K562 (cell line): Measurements from ENCODE around the gene MRPL41. TPM values are rescaled to one million over a fixed set of nuclear protein-coding genes. Genes with fewer than 3 reads are reported as not detected.
"Not testable (repeated sequence)": the region's sequence is repeated elsewhere in the genome, so short reads cannot be mapped to it uniquely, and the experiment has no call there.

ENCODE experiments used
- ATAC-seq: fragments of 200-7000 bp; cut with Tn5 transposase; 3 replicates; pipeline ENCODE4 v1.9.1; 2020; ENCODE audit warnings: moderate library complexity
- BruUV-seq: library from RNA; stranded (reverse); fragments of 400-500 nt; replicated peaks from 2 replicates; lab custom pipeline; 2021; lab: Mats Ljungman, UMichigan
- CTCF ChIA-PET: fragments of 300-600 bp; formaldehyde crosslinking; extraction: SDS; loops from one replicate; lab custom pipeline; 2021; ENCODE audit warnings: low intra/inter-chr PET ratio; lab: Yijun Ruan, JAX
- POLR2A ChIA-PET: fragments of 300-600, 350-650 bp; sonication (Branson Sonifier 250); formaldehyde crosslinking; extraction: SDS; loops from one replicate; lab custom pipeline; 2021; ENCODE audit warnings: antibody characterized with exemption, inconsistent platforms; lab: Yijun Ruan, JAX
- DNase-seq, 4 experiments: peaks; one replicate each; pipeline versions ENCODE4 v3.0.0 to v3.0.0-alpha.2; 2011 to 2018; ENCODE audit warnings: low spot score in 3 of 4, mixed read lengths in 3 of 4; ENCODE audit errors: extremely low read depth in 1 of 4
- FAIRE-seq: peaks from 2 replicates; lab custom pipeline; 2011; peaks lifted over from hg19 to GRCh38; lab: Jason Lieb, UNC
- H2AFZ ChIP-seq: 2 replicates; pipeline ENCODE4 v1.6.0; 2011; ENCODE audit warnings: low read depth, low read length, control low read depth, inconsistent platforms
- H3K27ac ChIP-seq: fragments of 200-600 bp; 3 replicates; pipeline ENCODE4 v1.8.0; 2011; ENCODE audit warnings: low read depth, mild to moderate bottlenecking, control low read depth, inconsistent platforms, low read length, moderate library complexity, mixed read lengths; ENCODE audit errors: extremely low read depth
- H3K27me3 ChIP-seq, 2 experiments: fragments of 300-600 bp in 1 of 2; 2 replicates in 1 of 2; 3 replicates in 1 of 2; pipeline versions ENCODE4 v1.6.0 to v1.8.0; 2011; ENCODE audit warnings: inconsistent platforms in 2 of 2, low read length in 2 of 2, mild to moderate bottlenecking in 1 of 2, mixed read lengths in 1 of 2, moderate library complexity in 1 of 2; ENCODE audit not compliant: control insufficient read depth in 2 of 2, insufficient read depth in 2 of 2
- H3K36me3 ChIP-seq: fragments of 300-600 bp; 3 replicates; pipeline ENCODE4 v1.8.0; 2011; ENCODE audit warnings: mild to moderate bottlenecking, low read length, inconsistent platforms; ENCODE audit not compliant: control insufficient read depth, insufficient read depth
- H3K4me1 ChIP-seq, 2 experiments: fragments of 200-600 bp in 1 of 2; replicated peaks in 1 of 2; 2 replicates in 1 of 2; 3 replicates in 1 of 2; pipeline versions ENCODE4 v1.5.1 to v1.8.0; 2011; ENCODE audit warnings: inconsistent platforms in 2 of 2, low read length in 2 of 2, mild to moderate bottlenecking in 1 of 2, mixed read lengths in 1 of 2, moderate library complexity in 1 of 2; ENCODE audit not compliant: control insufficient read depth in 2 of 2, insufficient read depth in 2 of 2
- H3K4me2 ChIP-seq: 2 replicates; pipeline ENCODE4 v1.6.1; 2011; ENCODE audit warnings: low read length, control low read depth, inconsistent platforms, mixed read lengths; ENCODE audit not compliant: insufficient read depth
- H3K4me3 ChIP-seq: fragments of 200-600 bp; sonication (generic), shearing (Covaris generic); 2 replicates; pipeline ENCODE4 v1.5.1; 2016; ENCODE audit warnings: control low read depth, inconsistent platforms
- H3K79me2 ChIP-seq: fragments of 200-600 bp; 3 replicates; pipeline ENCODE4 v1.8.0; 2011; ENCODE audit warnings: low read length, inconsistent platforms; ENCODE audit not compliant: control insufficient read depth, insufficient read depth
- H3K9ac ChIP-seq, 2 experiments: 2 replicates each; pipeline versions ENCODE4 v1.6.0 to v1.6.1; 2011; ENCODE audit warnings: low read depth in 2 of 2, low read length in 2 of 2, control low read depth in 1 of 2, inconsistent platforms in 1 of 2, mild to moderate bottlenecking in 1 of 2, mixed read lengths in 1 of 2; ENCODE audit not compliant: insufficient read depth in 1 of 2
- H3K9me1 ChIP-seq: one replicate; pipeline ENCODE4 v1.6.0; 2011; ENCODE audit warnings: inconsistent platforms, mild to moderate bottlenecking, low read length, moderate library complexity; ENCODE audit not compliant: control insufficient read depth, insufficient read depth
- H3K9me3 ChIP-seq: replicated peaks from 2 replicates; pipeline ENCODE4 v1.5.1; 2011; ENCODE audit warnings: low read depth, low read length, inconsistent platforms; ENCODE audit not compliant: control insufficient read depth, insufficient read depth
- H4K20me1 ChIP-seq: replicated peaks from 2 replicates; pipeline ENCODE4 v1.6.1; 2011; ENCODE audit warnings: low read length, inconsistent platforms, mixed read lengths; ENCODE audit not compliant: control insufficient read depth, insufficient read depth
- DMBX1 ChIP-seq: fragments of 250-450 bp; sonication (Bioruptor Pico); IDR thresholded peaks from 2 replicates; pipeline ENCODE4 v1.8.0; 2022; ENCODE audit warnings: inconsistent platforms, mild to moderate bottlenecking, moderate library complexity, borderline replicate concordance
- E2F8 ChIP-seq: fragments of 450-650 bp; IDR thresholded peaks from 2 replicates; pipeline ENCODE4 v1.7.1; 2018; ENCODE audit warnings: mild to moderate bottlenecking, low read depth; ENCODE audit not compliant: partially characterized antibody
- GABPA ChIP-seq: fragments of 200-800 bp; sonication (Bioruptor generic); conservative IDR thresholded peaks from 2 replicates; pipeline ENCODE4 v1.6.1; 2016; ENCODE audit warnings: low read depth, missing genetic modification characterization, missing compliant biosample characterization
- RAD21 ChIP-seq, 2 experiments: fragments of 250-450 bp in 1 of 2; fragments of 450-650 bp in 1 of 2; sonication (Bioruptor Pico) in 1 of 2; formaldehyde crosslinking in 1 of 2; IDR thresholded peaks in 1 of 2; conservative IDR thresholded peaks in 1 of 2; 2 replicates each; pipeline versions ENCODE4 v1.4.0 to v1.8.0; 2020 to 2022; ENCODE audit warnings: mild to moderate bottlenecking in 2 of 2, moderate library complexity in 1 of 2
- ZBTB9 ChIP-seq: fragments of 450-650 bp; formaldehyde crosslinking; IDR thresholded peaks from 2 replicates; pipeline ENCODE4 v1.4.0; 2020; ENCODE audit warnings: mild to moderate bottlenecking, moderate library complexity
- ZNF184 ChIP-seq: sonication (generic); formaldehyde crosslinking; IDR thresholded peaks from 2 replicates; pipeline ENCODE4 v1.5.0; 2020; ENCODE audit warnings: missing genetic modification reagents
- ZNF512 ChIP-seq: IDR thresholded peaks from 2 replicates; pipeline ENCODE4 v1.6.1; 2016; ENCODE audit warnings: missing genetic modification characterization, missing compliant biosample characterization
- WGBS: fragments of 100-300 bp; shearing (Covaris generic); methylation state at CpG from one replicate; pipeline ENCODE4 v1.1.6; 2016; ENCODE audit warnings: low coverage, mixed read lengths; ENCODE audit not compliant: insufficient coverage; ENCODE audit errors: missing lambda C conversion rate; 5-methylcytosine and 5-hydroxymethylcytosine counted together
- in situ Hi-C: fragments of 300-500 bp; cut with MboI; formaldehyde crosslinking; loops from 4 replicates; pipeline ENCODE4 v1.15.0; 2018; ENCODE audit warnings: inconsistent platforms, mixed read lengths
- intact Hi-C: fragments of 100-400 bp; cut with micrococcal nuclease; formaldehyde crosslinking; loops from 2 replicates; pipeline ENCODE4 v1.14.2; 2022
- polyA plus RNA-seq, 8 experiments: library from polyadenylated mRNA; depleted of rRNA in 4 of 8; stranded (reverse) in 5 of 8; unstranded in 3 of 8; fragments of >200 nt; fragmentation: Nextera tagmentation in 2 of 8; fragmentation: Illumina TruSeq in 1 of 8; extraction: Ambion mirVana in 2 of 8; extraction: Trizol in 1 of 8; gene quantifications; 2 replicates each; pipeline versions ENCODE4 v1.2.1 to v1.2.3, GENCODE V29; 2011 to 2014; ENCODE audit warnings: inconsistent platforms in 1 of 8, missing spikeins in 1 of 8
- total RNA-seq, 7 experiments: library from RNA; depleted of rRNA in 6 of 7; stranded (reverse); fragments of >200 nt in 6 of 7; fragmentation: Illumina TruSeq in 2 of 7; extraction: Trizol in 2 of 7; gene quantifications; 2 replicates each; pipeline versions ENCODE4 v1.2.1 to v1.2.3, GENCODE V29; 2011 to 2021; ENCODE audit warnings: low replicate concordance in 1 of 7

The MRPL41 gene
- total and polyA plus RNA-seq, 9 of the 15 experiments (the other 6 are each of a cell fraction or from before 2014, with no cell fraction given), result 2.6 to 259 (median 21.6) TPM

- 0 out of 2 replicates have a peak, but pooled peaks have one; percentile 39 for TF ChIP-seq DMBX1 (CRISPR knock-in tag)
- no peak for TF ChIP-seq E2F8
- 0 out of 2 replicates have a peak, but pooled peaks have one; percentile 30 for TF ChIP-seq ZNF512
- TF ChIP-seq RAD21 (CRISPR knock-in tag; conservative IDR thresholded peaks at IDR 0.05 in 1 of 2, IDR thresholded peaks at IDR 0.05 in 1 of 2), result 0 out of 4 replicates have a peak, but pooled peaks of 1 of the 2 experiments have one; percentile 1
Observed at GRCh38 chr9:137535120-137535428, 16.6 kb upstream of the MRPL41 start (continued).

DNA sequence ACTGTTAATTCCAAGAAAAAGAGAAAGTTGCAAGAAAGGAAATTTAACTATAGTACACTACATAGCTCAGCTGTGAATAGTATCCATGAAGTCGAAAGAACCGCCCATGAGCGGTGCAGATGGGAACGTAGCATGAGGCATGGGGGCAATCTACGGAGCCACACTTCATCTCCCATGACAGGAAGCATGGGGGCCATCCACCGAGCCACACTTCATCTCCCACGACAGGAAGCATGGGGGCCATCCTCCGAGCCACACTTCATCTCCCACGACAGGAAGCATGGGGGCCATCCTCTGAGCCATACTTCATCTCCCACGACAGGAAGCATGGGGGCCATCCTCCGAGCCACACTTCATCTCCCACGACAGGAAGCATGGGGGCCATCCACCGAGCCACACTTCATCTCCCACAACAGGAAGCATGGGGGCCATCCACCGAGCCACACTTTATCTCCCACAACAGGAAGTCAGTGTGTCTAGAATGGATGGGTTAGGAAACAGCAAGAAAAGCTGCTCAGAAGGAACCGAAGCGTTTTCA, 15.0 kb upstream of the MRPL41 start:
- H4K20me1 ChIP-seq, BruUV-seq, POLR2A ChIA-PET, ATAC-seq, H3K36me3 ChIP-seq, H3K4me3 ChIP-seq, CTCF ChIA-PET, H3K9me1 ChIP-seq, H3K27me3 ChIP-seq, H3K4me2 ChIP-seq, FAIRE-seq, H3K27ac ChIP-seq, H3K9me3 ChIP-seq, H3K9ac ChIP-seq, in situ Hi-C loops, H3K79me2 ChIP-seq: not testable (repeated sequence)
- peak in 1 of 4 experiments; percentile 26 for DNase-seq
- H3K4me1 ChIP-seq, result peaks cover 11 to 29% of the 10 kb centered on the region in 2 experiments; a peak in 4 of 5 replicates
- peak overlapping the region; percentile 47 for H2AFZ ChIP-seq
- TF ChIP-seq GABPA, result peak; percentile 53
- TF ChIP-seq ZNF184, result peak; percentile 56; the same call in 1 of the 2 replicates
- peak; percentile 98 for TF ChIP-seq ZBTB9 (CRISPR knock-in tag)
- WGBS, result 59% methylated on average over 16 of the region's 16 CpGs
- intact Hi-C loops, result loop anchor here (10.0 kb wide), 1 partner anchor 92 kb away; the partner anchor contains the start of gene ENTPD8
